Subcutaneous adipose tissue (tissue), 4 donors: ENCODE data around the gene CLIC5. TPM values are rescaled to one million over a fixed set of nuclear protein-coding genes. Genes with fewer than 3 reads are reported as not detected.

ENCODE experiments used
- total RNA-seq, 4 donors: library from RNA; depleted of rRNA; stranded (reverse); fragments of >200 nt; gene quantifications; one replicate each; pipeline ENCODE4 v1.1.0, GENCODE V29; 2016
- TF ChIP-seq, protein P1 (sequence below): fragments of 450-650 bp; IDR thresholded peaks from one replicate; pipeline ENCODE4 v1.5.1; 2016; ENCODE audit warnings: low read depth, mild to moderate bottlenecking, control low read depth, antibody characterized with exemption, moderate library complexity

Gene CLIC5
- total RNA-seq, 4 donors from 2014 or later, result 2.0 to 15.2 (median 8.5) TPM

GRCh38 chr6:45946352-45946751 lies 69.3 kb downstream of the CLIC5 start:
- TF ChIP-seq, protein P1, sequence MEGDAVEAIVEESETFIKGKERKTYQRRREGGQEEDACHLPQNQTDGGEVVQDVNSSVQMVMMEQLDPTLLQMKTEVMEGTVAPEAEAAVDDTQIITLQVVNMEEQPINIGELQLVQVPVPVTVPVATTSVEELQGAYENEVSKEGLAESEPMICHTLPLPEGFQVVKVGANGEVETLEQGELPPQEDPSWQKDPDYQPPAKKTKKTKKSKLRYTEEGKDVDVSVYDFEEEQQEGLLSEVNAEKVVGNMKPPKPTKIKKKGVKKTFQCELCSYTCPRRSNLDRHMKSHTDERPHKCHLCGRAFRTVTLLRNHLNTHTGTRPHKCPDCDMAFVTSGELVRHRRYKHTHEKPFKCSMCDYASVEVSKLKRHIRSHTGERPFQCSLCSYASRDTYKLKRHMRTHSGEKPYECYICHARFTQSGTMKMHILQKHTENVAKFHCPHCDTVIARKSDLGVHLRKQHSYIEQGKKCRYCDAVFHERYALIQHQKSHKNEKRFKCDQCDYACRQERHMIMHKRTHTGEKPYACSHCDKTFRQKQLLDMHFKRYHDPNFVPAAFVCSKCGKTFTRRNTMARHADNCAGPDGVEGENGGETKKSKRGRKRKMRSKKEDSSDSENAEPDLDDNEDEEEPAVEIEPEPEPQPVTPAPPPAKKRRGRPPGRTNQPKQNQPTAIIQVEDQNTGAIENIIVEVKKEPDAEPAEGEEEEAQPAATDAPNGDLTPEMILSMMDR, result no peak

DNA sequence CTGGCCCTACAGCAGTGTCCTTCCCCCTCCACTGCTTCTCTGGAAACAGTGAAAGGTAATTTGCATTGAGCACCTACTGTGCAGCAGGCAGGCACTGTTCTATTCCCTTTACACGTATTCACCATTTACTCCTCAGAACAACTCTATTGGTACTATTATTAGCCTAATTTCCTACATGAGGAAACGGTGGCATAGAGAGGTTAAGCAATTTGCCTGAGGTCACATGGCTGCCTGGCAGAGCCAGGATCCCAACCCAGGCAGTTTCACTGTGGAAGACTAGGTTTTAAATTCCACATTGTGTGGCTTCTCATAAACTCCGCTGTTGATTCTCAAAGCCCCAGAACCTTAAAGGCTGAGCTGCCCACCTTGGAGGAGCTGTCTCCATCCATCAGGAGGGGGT lies 72.7 kb downstream of the CLIC5 start:
- TF ChIP-seq, protein P1, result no peak

DNA sequence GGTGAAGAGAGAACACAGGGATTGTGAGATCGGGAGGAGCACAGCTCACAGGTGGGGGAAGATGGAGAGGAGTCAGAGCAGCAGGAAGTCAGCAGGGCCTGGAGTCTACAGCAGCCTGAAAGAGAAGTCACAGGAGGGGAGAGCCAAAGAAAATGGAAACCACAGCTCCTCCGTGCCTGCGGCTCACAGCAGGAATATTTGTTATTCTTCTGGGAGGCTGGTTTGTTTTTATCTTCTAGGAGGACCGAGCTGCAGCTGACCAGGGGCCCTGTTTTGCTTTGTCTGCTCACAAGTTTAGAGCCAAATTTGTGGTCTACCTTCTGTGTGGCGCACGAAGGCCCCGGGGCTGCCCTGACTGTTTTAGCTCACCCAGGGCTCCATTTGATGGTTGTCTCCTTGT lies 81.8 kb downstream of the CLIC5 start:
- TF ChIP-seq, protein P1, result no peak

DNA sequence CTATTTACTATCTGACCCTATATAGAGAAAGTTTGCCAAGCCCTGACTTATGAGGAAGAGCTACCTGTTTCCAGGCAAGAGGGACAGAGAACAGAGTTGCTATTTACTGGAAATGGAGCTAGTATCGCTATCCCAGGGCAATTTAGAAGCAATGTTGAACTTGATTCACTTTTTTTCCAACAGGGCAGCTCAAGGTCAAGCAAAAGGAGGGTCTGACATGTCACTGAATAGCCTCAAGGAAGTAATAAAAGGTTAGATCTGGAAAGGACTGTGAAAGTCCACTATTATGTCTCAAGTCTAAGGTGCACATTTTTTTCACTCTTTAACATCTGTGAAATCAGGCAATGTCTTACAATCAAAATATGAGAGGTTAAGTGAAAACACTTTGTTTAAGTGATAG lies 84.4 kb downstream of the CLIC5 start:
- TF ChIP-seq, protein P1, result no peak

DNA sequence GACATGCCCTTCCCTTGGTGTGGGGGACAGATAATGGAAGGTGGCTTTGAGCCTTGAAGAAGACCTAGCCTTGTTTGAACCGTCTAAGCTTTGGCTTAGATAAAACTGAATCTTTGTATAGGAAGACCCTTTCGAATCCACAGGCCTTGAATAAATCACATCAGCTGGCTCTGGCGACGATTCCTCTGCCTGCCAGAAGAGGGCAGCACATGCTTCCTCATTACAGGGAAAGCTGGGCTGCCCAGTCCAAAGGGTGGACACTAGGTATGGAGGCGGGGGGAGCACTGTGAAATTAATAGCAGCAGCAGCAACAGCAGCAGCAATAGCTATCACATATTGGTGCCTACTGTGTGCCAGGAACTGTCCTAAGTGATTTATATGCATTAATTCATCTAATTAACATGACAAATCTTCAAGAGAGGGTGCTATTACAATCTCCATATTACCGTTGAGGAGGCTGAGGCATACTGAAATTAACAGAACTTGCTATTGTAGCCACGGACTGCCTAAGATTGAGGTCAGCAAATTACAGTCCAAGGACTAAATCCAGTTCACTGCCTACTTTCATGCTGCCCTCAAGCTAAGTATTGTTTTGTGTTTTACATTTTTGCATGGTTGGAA lies 85.1 kb downstream of the CLIC5 start:
- TF ChIP-seq, protein P1, result no peak

DNA sequence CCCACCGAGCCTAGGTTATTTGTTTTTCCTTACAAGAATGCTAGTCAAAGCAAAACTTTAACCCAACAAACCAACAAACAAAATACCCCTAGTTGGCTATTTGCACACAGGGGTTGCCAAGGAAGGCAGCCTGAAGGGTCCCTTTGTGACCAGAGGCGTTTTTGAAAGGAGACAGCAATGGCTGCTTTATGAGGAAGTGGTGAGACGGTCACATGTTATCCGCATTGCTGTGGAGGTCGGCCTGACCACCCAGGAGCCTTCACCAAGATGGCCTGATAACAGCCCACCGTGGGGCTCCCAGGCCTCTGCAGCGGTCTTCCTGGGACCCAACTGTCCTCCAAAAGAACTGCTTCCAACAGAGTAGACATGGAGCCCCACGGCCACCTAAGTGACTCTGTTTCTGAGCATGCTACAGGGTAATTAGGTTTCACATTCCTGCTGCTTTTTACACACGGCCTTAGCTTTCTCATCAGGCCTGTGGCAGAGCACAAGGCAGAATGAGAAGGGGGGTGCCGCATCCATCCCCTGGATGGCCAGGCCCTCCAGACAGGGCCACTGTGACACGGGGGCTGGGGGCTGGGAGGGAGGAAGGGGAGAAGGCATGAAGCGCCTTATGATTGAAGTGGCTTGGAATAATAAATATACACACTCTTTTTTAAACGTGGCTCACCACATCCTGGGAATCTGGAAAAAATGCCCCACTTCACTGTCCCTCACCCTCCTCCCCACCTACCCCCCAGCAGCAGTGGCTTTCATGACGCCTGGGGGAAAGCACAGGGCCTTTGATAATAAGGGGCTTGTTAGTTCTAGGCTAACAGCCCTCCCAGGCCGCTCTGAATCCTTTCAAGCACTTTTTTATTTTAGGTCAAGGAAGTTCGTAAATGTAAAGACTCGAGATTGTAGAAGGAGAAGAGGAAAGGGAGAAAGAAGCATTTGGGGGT lies 86.0 kb downstream of the CLIC5 start:
- TF ChIP-seq, protein P1, result no peak

DNA sequence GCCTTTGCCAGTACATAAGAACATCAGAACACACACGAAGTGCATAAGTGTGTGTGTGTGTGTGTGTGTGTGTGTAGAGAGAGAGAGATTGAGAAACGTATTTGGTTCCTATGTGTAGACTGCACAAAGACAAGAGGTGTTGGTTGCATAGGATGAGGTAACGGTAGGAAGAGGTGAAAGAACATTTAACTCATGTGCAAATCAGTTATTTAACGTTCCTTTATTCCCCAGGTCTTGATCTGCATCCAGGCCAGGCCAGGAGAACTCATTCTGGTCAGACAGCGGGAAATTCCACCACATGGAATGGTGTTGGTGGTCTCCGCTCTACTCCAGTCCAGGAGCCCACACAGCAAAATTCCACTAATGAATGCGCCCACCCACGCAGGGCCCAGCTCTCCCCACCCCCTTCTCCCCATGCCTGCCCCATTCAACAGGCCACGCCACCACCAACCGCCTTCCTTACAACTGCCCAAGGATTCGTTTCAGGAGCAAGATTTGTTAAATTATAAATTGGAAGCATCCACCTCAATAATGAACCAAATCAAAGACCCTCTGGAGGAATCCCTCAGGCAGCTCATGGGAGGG lies 86.8 kb downstream of the CLIC5 start:
- TF ChIP-seq, protein P1, result no peak
